HG02588 (cell line): Measurements from ENCODE around the gene MMP25.
"Not testable (repeated sequence)": the region's sequence is repeated elsewhere in the genome, so short reads cannot be mapped to it uniquely, and the experiment has no call there.

Source experiments
- ATAC-seq: cut with Tn5 transposase; IDR thresholded peaks from one replicate; pipeline ENCODE4 v1.9.1; 2021; ENCODE audit warnings: mild to moderate bottlenecking, moderate library complexity; ENCODE audit not compliant: unreplicated experiment

Gene MMP25

GRCh38 chr16:3053330-3053710, 7.0 kb downstream of the MMP25 start:
- not testable (repeated sequence) for ATAC-seq

- no peak for ATAC-seq
Measured at GRCh38 chr16:3054965-3055733, 8.8 kb downstream of the MMP25 start.

GRCh38 chr16:3055734-3056115, 9.4 kb downstream of the MMP25 start:
- ATAC-seq = not testable (repeated sequence)

DNA sequence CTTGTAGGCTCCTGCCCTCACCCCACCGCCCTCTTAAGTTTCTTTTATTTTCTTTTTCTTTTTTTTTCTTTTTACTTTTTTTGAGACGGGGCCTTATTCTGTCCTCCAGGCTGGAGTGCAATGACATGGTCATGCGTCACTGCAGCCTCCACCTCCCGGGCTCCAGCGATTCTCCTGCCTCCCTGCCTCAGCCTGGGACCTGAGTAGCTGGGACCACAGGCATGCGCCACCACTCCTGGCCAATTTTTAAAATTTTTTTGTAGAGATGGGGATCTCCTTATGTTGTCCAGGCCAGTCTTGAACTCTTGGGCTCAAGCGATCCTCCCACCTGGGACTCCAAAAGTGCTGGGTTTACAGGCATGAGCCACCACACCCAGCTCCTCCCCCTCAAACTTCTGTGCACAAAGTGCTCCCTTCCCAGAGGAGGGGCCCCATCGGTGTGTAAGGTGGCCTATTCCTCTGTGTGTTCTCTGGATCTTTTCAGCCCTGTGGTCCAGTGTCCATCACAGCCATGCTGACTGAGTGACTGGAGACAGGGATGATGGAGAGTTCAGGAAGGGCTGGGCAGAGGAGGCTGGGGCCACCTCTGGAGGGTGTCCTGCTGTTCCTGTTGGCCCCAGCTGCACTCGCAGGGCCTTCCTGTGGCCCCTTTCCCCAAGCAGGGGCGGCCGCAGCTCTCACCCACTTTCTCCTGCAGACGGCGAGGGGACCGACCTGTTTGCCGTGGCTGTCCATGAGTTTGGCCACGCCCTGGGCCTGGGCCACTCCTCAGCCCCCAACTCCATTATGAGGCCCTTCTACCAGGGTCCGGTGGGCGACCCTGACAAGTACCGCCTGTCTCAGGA, 10.2 kb downstream of the MMP25 start:
- no peak for ATAC-seq

DNA sequence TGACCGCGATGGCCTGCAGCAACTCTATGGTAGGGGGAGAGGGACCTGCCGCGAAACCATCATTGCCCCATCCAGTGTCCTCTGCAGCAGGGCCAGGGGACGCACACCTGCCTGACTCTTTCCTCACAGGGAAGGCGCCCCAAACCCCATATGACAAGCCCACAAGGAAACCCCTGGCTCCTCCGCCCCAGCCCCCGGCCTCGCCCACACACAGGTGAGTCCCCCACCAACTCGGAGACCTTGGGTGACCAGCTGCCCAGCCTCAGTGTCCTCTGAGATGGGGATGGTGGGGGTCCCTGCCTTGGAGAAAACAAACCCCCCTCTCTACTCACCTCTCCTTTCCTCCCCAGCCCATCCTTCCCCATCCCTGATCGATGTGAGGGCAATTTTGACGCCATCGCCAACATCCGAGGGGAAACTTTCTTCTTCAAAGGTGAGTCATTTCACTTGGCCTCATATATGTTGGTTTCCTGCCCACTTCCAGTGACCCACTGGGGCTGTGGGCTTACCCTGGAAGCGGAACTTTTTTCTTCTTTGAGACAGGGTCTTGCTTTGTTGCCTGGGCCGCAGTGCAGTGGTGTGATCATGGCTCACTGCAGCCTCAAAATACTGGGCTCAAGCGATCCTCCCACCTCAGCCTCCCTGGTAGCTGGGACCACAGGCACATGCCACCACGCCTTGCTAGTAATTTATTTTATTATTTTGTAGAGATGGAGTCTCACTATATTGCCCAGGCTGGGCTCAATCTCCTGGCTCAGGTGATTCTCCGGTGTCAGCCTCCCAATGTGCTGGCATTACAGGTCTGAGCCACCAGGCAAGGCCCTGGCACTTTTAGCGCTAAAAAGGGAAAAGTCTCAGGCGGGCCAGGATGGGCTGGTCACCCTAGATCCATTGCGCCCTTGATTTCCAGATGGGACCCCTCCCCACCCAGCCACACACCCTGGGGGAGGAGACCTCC, 11.1 kb downstream of the MMP25 start:
- no peak for ATAC-seq

DNA sequence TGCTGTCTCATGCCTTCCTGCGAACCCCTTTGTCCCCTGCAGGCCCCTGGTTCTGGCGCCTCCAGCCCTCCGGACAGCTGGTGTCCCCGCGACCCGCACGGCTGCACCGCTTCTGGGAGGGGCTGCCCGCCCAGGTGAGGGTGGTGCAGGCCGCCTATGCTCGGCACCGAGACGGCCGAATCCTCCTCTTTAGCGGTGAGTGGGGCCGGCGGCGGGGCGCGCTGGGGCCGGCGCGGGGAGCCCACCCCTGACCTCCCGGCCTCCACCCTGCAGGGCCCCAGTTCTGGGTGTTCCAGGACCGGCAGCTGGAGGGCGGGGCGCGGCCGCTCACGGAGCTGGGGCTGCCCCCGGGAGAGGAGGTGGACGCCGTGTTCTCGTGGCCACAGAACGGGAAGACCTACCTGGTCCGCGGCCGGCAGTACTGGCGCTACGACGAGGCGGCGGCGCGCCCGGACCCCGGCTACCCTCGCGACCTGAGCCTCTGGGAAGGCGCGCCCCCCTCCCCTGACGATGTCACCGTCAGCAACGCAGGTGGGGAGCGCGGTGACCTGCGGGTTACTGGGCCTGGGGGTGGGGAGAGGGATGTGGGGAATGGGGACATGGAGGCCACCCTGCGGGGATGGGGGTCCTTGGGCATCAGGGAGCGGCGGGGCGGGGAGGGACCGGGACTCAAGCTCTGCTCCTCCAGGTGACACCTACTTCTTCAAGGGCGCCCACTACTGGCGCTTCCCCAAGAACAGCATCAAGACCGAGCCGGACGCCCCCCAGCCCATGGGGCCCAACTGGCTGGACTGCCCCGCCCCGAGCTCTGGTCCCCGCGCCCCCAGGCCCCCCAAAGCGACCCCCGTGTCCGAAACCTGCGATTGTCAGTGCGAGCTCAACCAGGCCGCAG, 12.0 kb downstream of the MMP25 start:
- ATAC-seq = peak; percentile 20

GRCh38 chr16:3059041-3059722, 12.8 kb downstream of the MMP25 start:
- ATAC-seq = peak; percentile 77

DNA sequence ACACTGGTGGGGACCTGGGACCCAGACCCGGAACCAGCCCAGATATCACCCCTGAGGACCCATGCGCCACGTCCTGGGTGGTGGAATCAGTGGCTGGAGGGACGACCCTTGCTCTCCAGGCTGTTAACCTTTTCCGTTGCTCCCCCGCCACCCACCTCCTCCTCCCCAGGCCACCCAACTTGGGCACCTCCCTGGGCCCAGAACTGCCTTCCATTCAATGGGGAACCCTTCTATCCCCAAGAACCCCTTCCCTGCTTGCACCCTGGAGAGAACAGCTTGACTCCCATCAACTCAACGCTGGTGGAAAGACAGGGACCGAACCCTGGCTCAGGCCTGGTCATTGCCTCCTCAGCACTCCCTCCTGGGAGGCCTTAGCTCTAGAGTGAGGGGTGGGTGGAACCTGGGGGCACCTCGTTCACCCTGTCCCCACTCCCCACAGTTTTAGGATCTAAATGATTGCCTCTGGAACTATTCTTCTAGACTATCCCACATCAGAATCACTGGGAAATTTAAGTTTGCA, 13.4 kb downstream of the MMP25 start:
- no peak for ATAC-seq

- no peak for ATAC-seq
Measured at GRCh38 chr16:3060339-3061127, 14.2 kb downstream of the MMP25 start.

DNA sequence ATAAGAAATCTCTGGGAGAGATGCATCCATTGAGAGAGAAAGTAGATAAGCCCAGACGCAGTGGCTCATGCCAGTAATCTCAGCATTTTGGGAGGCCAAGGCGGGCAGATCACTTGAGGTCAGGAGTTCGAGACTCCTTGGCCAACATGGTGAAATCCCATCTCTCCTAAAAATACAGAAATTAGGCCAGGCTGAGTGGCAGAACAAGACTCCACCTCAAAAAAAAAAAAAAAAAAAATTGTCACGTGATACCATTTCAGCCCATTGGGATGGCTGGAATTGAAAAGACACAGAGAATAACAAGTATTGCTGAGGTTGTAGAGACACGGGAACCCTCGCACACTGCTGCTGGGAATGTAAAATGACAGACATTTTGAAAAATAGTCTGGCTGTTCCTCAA, 16.2 kb downstream of the MMP25 start:
- no peak for ATAC-seq

- ATAC-seq = no peak
Measured at GRCh38 chr16:3063625-3064386, 17.4 kb downstream of the MMP25 start.

DNA sequence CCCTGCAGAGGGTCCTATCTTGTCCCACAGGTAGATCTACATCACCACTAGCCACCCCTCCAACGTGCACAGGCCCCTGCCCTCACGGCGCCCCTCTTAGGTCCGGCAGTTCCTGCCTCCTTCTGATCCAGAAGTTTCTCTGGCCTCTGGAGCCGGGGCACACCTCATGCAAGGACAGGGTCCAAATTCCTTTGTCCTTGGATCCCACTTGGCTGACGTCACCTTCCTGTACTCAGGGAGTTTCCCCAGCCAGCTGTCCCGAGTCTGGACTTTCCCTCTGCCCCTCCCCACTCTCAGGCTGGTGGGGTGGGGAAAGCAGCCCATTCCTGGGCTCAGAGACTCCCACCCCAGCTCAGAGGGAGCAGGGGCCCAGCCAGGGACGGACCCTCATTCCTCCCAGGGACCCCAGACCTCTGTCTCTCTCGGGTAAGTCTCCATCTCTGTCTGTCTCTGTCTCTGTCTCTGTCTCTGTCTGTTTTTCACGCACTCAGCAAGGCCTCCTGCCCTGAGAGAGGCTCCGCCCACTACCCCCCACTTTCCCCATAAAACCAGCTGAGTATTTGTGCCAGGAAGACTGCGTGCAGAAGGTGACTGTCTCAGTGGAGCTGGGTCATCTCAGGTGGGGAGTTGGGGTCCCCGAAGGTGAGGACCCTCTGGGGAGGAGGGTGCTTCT, 18.8 kb downstream of the MMP25 start, which contains the start of gene IL32:
Gene IL32, plus strand, starts transcription at position 572 of the 673 bp plus-strand sequence. CDS start 172 bp downstream, outside the sequence.
- ATAC-seq = no peak

GRCh38 chr16:3065742-3066439, 19.5 kb downstream of the MMP25 start:
- no peak for ATAC-seq

DNA sequence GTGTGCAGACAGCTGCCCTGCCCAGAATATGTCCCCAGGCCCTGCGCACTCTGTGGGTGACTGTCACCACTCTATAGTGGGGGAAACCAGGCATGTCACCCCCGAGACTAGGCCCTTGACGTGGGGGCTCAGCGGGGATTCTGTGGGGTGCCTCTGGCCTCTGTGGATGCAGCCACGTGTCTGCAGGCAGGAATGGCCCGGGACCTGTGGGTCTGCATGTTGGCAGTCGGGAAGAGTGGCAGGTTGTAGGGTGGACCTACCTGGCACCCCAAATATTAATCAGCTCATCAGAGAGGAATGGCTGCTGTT, 20.0 kb downstream of the MMP25 start:
- no peak for ATAC-seq

DNA sequence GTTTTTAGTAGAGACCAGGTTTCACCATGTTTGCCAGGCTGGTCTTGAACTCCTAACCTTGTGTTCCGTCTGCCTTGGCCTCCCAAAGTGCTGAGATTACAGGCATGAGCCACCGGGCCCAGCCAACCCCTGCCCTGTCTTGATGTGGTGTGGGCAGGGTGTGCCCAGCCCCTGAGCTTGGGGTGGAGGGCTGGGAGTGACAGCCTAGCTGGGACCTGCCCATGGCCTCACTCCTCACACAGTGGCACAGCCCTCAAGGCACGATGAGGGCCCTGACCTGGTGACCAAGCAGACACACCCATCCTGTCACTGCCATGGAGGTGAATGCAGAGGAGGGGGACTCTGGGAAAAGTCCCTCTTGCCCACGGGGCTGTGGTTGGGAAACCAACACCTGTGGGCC, 22.1 kb downstream of the MMP25 start:
- ATAC-seq = no peak

- not testable (repeated sequence) for ATAC-seq
Measured at GRCh38 chr16:3069146-3069545, 22.8 kb downstream of the MMP25 start.
